Ovary (tissue), 3 donors: ENCODE data around the gene AIFM1.

ENCODE experiments used
- EP300 ChIP-seq: sonication (generic); formaldehyde crosslinking; IDR thresholded peaks from one replicate; pipeline ENCODE4 v1.6.1; 2017; ENCODE audit warnings: antibody characterized with exemption
- POLR2A ChIP-seq: fragments of 450-650 bp; IDR thresholded peaks from one replicate; pipeline ENCODE4 v1.6.1; 2017; ENCODE audit warnings: antibody characterized with exemption, mild to moderate bottlenecking, moderate library complexity
- TF ChIP-seq, protein P1 (sequence below), 3 donors: fragments of 450-650 bp in 2 of 3; fragments of 200-600 bp in 1 of 3; IDR thresholded peaks; one replicate each; pipeline versions ENCODE4 v1.5.1 to v1.8.0; 2016 to 2022; ENCODE audit warnings: antibody characterized with exemption in 3 of 3, mild to moderate bottlenecking in 1 of 3
- donor health status: DM: no; HTN: no; CAD: no.

DNA sequence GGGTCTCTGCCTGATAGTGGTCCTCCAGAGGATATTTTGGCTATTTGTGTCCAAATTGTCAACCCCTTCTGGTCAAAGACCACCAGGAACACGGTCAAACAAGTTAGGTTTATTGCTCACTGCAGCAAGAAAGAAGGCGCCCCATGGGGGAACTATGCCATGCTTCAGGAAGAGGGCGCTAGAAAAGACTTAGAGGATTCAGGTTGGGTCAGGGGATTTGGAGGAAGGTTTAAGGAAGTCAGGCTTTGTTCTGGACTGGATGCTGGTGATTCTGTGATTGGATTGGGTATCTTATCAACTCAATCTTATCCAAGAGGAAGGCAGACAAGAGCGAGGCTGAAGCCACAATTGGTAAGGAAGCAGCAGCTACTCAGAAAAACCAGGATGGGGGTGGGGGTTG lies 41.1 kb downstream of the AIFM1 start:
- TF ChIP-seq, protein P1, sequence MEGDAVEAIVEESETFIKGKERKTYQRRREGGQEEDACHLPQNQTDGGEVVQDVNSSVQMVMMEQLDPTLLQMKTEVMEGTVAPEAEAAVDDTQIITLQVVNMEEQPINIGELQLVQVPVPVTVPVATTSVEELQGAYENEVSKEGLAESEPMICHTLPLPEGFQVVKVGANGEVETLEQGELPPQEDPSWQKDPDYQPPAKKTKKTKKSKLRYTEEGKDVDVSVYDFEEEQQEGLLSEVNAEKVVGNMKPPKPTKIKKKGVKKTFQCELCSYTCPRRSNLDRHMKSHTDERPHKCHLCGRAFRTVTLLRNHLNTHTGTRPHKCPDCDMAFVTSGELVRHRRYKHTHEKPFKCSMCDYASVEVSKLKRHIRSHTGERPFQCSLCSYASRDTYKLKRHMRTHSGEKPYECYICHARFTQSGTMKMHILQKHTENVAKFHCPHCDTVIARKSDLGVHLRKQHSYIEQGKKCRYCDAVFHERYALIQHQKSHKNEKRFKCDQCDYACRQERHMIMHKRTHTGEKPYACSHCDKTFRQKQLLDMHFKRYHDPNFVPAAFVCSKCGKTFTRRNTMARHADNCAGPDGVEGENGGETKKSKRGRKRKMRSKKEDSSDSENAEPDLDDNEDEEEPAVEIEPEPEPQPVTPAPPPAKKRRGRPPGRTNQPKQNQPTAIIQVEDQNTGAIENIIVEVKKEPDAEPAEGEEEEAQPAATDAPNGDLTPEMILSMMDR (IDR thresholded peaks at IDR 0.05): no peak
- no peak for TF ChIP-seq EP300
- TF ChIP-seq POLR2A: no peak
